SJCRH30 (cell line): ENCODE measurements around the gene CD4. TPM values are rescaled to one million over a fixed set of nuclear protein-coding genes. Genes with fewer than 3 reads are reported as not detected.
"Not testable (repeated sequence)": the region's sequence is repeated elsewhere in the genome, so short reads cannot be mapped to it uniquely, and the experiment has no call there.

ENCODE experiments used
- DNase-seq, 2 experiments: peaks; one replicate each; pipeline ENCODE4 v3.0.0-alpha.2; 2015 to 2020
- H3K27ac ChIP-seq: fragments of 250-450 bp; sonication (Bioruptor Pico); 2 replicates; pipeline ENCODE4 v1.5.1; 2020; ENCODE audit warnings: mild to moderate bottlenecking, moderate library complexity
- H3K27me3 ChIP-seq: fragments of 250-450 bp; sonication (Bioruptor Pico); 2 replicates; pipeline ENCODE4 v1.5.1; 2020; ENCODE audit warnings: mild to moderate bottlenecking, moderate library complexity
- H3K36me3 ChIP-seq: fragments of 250-450 bp; sonication (Bioruptor Pico); 2 replicates; pipeline ENCODE4 v1.5.1; 2020; ENCODE audit warnings: mild to moderate bottlenecking, moderate library complexity
- H3K4me1 ChIP-seq: fragments of 250-450 bp; sonication (Bioruptor Pico); 2 replicates; pipeline ENCODE4 v1.5.1; 2020; ENCODE audit warnings: mild to moderate bottlenecking, moderate library complexity
- H3K4me3 ChIP-seq: fragments of 250-450 bp; sonication (Bioruptor Pico); 2 replicates; pipeline ENCODE4 v1.5.1; 2020; ENCODE audit warnings: mild to moderate bottlenecking, moderate library complexity
- H3K9me3 ChIP-seq: fragments of 250-450 bp; sonication (Bioruptor Pico); replicated peaks from 2 replicates; pipeline ENCODE4 v1.5.1; 2020; ENCODE audit warnings: mild to moderate bottlenecking, moderate library complexity
- total RNA-seq: library from RNA; depleted of rRNA; stranded (reverse); fragments of >200 nt; shearing (Covaris generic); gene quantifications from 2 replicates; pipeline ENCODE4 v1.2.3, GENCODE V29; 2014

The CD4 gene
- total RNA-seq, 1 experiment from 2014 or later, result not detected

DNA sequence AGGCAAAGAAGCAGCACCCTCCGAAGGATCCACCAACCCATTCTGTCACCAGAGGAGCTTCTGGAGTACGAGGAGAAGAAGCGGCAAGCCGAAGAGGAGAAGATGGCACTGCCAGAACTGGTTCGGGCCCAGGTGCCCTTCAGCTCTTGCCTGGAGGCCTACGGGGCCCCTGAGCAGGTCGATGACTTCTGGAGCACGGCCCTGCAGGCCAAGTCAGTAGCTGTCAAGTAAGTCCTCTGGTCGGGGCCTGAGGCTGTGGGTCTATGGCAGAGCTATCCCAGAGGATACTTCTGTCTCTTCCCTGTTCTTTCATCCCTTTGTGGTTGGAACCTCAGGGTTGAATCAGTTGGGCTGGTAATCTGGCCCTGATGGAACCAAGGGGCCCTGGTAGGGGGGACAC, 72.1 kb downstream of the CD4 start:
- no peak for DNase-seq
- Histone ChIP-seq H3K4me1 (no peaks in the 10 kb centered on the region; the same call in 1 of the 2 replicates), H3K27ac (no peak overlapping the region), H3K36me3 (peaks cover 60% of the 10 kb centered on the region), H3K9me3 (no peaks in the 10 kb centered on the region), H3K27me3 (no peaks in the 10 kb centered on the region), H3K4me3 (no peak overlapping the region)

DNA sequence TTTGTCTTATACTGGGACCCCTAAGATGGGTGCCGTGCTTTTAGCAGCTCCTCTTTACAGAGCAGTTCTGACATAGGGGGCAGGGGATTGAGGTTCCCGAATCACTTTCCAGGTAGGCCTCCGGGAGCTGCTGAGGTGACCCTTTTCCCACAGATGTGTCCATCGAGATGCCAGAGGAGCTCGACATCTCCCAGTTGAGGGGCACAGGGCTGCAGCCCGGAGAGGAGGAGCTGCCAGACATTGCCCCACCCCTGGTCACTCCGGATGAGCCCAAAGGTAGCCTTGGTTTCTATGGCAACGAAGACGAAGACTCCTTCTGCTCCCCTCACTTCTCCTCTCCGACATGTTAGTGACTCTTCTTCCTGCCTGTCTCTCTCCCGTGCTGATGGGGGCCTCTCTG, 73.7 kb downstream of the CD4 start:
- Histone ChIP-seq H3K4me3 (no peak overlapping the region), H3K4me1 (peaks cover 3% of the 10 kb centered on the region; the same call in 1 of the 2 replicates), H3K27ac (no peak overlapping the region), H3K36me3 (peaks cover 44% of the 10 kb centered on the region), H3K9me3 (no peaks in the 10 kb centered on the region), H3K27me3 (no peaks in the 10 kb centered on the region)
- DNase-seq, result no peak

DNA sequence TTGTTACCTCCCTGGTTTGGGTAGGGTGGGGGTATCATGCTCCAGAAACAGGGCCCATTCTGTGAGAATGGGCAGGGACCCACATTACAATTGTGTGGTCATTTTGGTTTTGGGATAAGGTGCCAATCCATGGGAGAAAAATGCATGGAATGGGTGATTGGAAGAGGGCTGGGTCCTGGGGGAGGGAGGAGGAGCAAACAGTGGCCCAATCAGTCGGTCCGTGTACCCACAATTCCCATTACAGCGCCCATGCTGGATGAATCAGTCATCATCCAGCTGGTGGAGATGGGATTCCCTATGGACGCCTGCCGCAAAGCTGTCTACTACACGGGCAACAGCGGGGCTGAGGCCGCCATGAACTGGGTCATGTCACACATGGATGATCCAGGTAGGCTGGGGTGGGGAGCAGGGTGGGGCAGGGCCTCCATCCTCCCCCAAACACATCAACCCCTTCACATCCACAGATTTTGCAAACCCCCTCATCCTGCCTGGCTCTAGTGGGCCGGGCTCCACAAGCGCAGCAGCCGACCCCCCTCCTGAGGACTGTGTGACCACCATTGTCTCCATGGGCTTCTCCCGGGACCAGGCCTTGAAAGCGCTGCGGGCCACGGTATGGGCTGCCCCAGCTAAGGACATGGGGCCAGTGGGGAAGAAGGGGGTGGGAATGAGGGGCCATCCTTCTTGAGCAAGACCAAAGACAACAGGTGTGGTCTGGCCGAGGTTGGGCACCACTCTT, 74.4 kb downstream of the CD4 start:
- H3K4me1 ChIP-seq, result peaks cover 4% of the 10 kb centered on the region; the same call in 1 of the 2 replicates
- DNase-seq, result no peak
- no peaks in the 10 kb centered on the region for H3K27me3 ChIP-seq
- H3K27ac ChIP-seq, result no peak overlapping the region
- no peak overlapping the region for H3K4me3 ChIP-seq
- H3K36me3 ChIP-seq, result peaks cover 39% of the 10 kb centered on the region
- H3K9me3 ChIP-seq, result no peaks in the 10 kb centered on the region

DNA sequence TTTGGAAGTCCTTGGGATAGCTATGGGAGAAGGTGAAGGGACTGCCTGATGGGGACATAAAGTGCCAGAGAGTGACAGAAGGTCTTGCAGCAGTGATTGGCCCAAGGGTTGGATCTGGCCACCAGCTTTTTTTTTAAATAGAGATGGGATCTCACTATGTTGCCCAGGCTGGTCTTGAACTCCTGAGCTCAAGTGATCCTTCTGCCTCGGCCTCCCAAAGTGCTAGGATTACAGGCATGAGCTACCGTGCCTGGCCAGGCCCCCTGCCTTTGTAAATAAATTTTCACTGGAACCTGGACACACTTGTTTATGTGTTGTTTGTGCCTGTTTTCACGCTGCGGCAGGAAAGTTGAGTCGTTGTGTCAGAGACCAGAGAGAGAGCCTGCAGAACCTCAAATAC, 76.0 kb downstream of the CD4 start:
- not testable (repeated sequence) for DNase-seq, H3K9me3 ChIP-seq

DNA sequence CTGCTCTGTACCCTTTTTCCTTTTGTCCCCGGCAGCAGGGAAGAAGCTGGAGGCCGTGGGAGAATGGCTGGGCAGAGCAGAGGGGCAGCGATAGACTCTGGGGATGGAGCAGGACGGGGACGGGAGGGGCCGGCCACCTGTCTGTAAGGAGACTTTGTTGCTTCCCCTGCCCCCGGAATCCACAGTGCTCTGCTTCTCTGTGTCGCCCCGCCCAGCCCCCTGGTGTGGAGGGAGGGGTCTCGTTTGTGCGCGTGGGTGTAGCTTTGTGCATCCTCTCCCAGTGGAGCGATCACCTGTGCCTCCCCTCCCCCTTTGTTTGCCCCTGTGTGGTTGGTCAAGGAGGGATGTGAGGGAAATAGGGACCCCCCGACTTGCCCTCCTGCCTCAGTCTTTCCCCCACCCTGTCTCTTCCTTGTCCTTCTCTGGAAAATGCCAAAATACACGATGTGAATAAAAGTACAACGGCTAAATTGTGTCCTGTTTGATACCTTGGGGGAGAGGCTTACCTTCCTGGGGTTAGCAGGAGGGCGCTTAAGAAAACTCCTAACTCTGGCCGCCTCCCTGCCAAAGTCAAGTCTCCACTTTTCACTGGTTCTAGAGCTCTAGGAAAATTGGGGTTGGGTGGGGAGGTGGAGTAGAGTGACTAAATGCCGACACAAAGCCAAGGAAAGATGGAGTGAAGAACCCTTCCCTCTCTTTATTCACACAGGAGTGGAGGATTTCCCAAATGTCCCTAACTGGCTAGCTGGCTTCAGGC, 77.0 kb downstream of the CD4 start:
- peaks cover 49% of the 10 kb centered on the region for H3K36me3 ChIP-seq
- H3K9me3 ChIP-seq, result no peaks in the 10 kb centered on the region
- H3K4me1 ChIP-seq, result peaks cover 12% of the 10 kb centered on the region; the same call in 1 of the 2 replicates
- H3K4me3 ChIP-seq, result peak overlapping the region; percentile 100; the same call in 1 of the 2 replicates
- DNase-seq, result no peak
- no peaks in the 10 kb centered on the region for H3K27me3 ChIP-seq
- H3K27ac ChIP-seq, result no peak overlapping the region

More for the DNA sequence above, 76.0 kb downstream of the CD4 start:
- Histone ChIP-seq H3K36me3 (peaks cover 51% of the 10 kb centered on the region), H3K4me1 (peaks cover 12% of the 10 kb centered on the region; the same call in 1 of the 2 replicates)
- H3K27me3 ChIP-seq, H3K27ac ChIP-seq, H3K4me3 ChIP-seq: not testable (repeated sequence)

DNA sequence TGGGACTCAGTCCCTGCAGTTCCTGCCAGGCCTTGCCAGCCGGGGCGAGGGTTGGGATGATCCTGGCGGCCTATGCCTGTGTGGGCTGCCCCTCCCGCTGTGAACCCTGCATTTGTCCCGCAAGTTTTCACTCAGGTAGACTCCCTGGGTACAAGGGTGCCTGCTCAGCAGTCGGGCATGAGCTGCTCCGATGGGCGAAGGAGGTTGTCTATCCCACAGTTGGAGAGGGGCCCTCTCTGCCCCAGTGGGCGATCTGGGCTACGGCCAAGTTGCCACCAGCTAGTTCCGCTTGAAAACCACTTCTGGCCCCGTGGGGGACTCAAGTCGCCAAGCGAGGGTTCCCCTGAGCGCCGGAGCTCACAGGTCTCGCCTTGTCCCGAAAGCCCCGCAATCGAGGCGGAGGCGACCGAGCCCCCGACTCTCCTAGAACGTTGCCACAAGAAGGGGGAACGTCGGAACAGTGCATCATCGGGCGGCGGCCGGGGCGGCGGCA, 77.6 kb downstream of the CD4 start:
- Histone ChIP-seq H3K9me3 (no peaks in the 10 kb centered on the region), H3K36me3 (peaks cover 47% of the 10 kb centered on the region), H3K4me1 (peaks cover 12% of the 10 kb centered on the region; the same call in 1 of the 2 replicates), H3K27me3 (no peaks in the 10 kb centered on the region), H3K4me3 (peak overlapping the region; percentile 100), H3K27ac (peak overlapping the region; percentile 95; the same call in 1 of the 2 replicates)
- DNase-seq, result no peak

DNA sequence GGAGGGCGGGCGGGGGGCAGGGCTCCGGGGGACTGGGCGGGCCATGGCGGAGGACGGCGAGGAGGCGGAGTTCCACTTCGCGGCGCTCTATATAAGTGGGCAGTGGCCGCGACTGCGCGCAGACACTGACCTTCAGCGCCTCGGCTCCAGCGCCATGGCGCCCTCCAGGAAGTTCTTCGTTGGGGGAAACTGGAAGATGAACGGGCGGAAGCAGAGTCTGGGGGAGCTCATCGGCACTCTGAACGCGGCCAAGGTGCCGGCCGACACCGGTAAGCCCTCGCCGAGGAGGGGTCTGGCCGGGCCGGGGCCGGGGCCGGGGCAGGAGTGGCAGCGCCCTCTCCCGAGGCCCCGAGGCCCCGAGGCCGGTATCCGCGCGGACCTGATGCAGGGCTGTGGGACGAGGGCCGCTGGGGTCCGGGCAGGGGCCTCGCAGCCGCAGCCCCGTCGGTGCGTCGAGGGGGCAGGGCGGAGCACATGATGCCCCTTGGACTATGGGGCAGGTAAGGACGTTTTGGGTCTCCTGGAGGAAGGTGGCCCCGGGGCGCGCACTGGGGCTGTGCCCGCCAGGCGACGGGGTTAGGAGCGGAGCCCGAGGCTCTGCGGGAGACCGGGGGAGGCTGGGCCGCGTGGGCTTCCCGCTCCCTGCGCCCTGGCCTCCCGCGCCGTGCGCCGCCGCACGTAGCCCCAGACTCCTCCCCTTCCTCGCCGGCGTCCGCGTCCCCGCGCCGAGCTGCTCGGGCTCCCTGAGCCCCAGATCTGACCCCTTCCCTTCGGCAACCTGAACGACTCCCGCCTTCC, 78.3 kb downstream of the CD4 start, which contains the start of gene TPI1:
TPI1 (plus strand) TSS at position 119 of the 798 bp plus-strand sequence; CDS start at position 155, 36 bp downstream.
- Histone ChIP-seq H3K36me3 (peaks cover 43% of the 10 kb centered on the region), H3K4me3 (peak within 1 kb of the TSS; percentile 100), H3K4me1 (peaks cover 12% of the 10 kb centered on the region; the same call in 1 of the 2 replicates), H3K9me3 (no peaks in the 10 kb centered on the region), H3K27me3 (no peaks in the 10 kb centered on the region), H3K27ac (peak within 1 kb of the TSS; percentile 95)
- peak; percentile 81 to 86 for DNase-seq

DNA sequence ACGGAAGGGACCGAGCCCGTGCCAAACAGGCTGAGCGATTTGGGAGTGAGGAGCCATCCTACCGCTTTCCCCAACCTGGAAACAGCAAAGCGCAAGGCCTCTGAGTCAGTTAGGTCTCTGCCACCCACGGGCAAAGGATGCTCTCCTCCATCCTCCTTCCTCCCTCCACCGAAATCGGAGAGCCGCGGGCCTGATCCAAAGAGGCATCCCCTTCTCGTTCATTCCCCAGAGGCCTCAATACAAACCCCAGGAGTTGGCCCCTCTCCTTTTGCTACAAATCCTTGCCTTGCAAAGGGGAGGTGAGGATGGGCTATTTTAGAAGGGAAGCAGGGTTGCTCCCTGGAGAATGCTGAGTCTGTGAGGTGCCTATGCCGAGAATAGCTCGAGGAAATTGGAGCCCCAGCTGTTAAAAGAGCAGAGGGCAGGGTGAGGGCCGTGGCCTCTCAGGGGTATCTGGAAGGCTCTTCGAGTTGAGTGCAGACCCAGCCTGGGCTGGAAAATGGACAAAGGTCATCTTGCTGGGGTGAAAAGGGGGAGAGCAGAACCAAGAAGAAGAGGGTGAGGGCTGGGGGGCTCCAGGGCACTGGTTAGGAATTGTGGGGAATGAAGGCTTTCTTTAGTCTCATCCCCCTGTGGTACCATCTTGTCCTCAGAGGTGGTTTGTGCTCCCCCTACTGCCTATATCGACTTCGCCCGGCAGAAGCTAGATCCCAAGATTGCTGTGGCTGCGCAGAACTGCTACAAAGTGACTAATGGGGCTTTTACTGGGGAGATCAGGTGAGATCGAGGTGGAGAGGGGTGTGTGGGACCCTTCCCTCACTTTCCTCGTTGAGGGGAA, 79.1 kb downstream of the CD4 start:
- Histone ChIP-seq H3K4me3 (peak overlapping the region; percentile 100), H3K9me3 (no peaks in the 10 kb centered on the region), H3K4me1 (peaks cover 12% of the 10 kb centered on the region; the same call in 1 of the 2 replicates), H3K36me3 (peaks cover 37% of the 10 kb centered on the region), H3K27me3 (no peaks in the 10 kb centered on the region), H3K27ac (peak overlapping the region; percentile 95)
- DNase-seq, result peak in 1 of 2 experiments; percentile 33

DNA sequence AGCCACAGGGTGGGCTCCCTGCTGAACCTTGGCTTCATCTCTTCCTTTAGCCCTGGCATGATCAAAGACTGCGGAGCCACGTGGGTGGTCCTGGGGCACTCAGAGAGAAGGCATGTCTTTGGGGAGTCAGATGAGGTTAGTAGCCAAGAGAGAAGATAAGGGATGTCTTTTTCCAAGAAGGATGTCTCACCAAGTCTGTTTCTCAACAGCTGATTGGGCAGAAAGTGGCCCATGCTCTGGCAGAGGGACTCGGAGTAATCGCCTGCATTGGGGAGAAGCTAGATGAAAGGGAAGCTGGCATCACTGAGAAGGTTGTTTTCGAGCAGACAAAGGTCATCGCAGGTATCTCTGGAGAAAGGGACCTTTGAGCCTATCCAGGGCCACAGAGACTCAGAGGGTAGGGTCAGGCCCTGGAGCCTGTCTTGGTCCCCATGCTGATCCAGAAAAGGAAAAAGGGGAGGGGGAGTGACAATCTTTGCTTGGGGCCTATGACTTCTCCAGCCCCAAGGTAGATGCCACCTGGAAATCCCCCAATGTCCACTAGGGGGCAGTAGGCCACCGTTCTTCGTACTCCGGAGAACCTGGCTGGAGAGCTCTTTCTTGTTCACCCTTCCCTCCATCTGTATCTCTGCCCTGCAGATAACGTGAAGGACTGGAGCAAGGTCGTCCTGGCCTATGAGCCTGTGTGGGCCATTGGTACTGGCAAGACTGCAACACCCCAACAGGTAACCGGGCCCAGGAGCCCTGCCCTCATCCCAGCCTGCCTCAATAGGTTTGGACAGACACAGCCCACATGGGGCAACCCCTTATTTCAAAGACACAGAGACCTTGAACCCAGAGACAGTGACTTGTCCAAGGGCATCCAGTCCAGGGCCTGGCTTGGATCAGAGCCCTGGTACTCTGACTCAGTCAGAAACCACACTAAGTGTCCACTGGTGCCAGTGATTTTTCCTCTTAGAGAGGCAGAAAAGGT, 80.0 kb downstream of the CD4 start:
- H3K4me1 ChIP-seq, result peaks cover 12% of the 10 kb centered on the region; the same call in 1 of the 2 replicates
- H3K36me3 ChIP-seq, result peaks cover 38% of the 10 kb centered on the region

DNA sequence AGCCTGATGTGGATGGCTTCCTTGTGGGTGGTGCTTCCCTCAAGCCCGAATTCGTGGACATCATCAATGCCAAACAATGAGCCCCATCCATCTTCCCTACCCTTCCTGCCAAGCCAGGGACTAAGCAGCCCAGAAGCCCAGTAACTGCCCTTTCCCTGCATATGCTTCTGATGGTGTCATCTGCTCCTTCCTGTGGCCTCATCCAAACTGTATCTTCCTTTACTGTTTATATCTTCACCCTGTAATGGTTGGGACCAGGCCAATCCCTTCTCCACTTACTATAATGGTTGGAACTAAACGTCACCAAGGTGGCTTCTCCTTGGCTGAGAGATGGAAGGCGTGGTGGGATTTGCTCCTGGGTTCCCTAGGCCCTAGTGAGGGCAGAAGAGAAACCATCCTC, 81.0 kb downstream of the CD4 start:
- DNase-seq, H3K9me3 ChIP-seq, H3K4me3 ChIP-seq, H3K27ac ChIP-seq, H3K27me3 ChIP-seq: not testable (repeated sequence)
- Histone ChIP-seq H3K36me3 (peaks cover 37% of the 10 kb centered on the region), H3K4me1 (peaks cover 12% of the 10 kb centered on the region; the same call in 1 of the 2 replicates)

More for the DNA sequence above, 80.0 kb downstream of the CD4 start:
- Histone ChIP-seq H3K9me3 (no peaks in the 10 kb centered on the region), H3K27me3 (no peaks in the 10 kb centered on the region), H3K4me3 (peak overlapping the region; percentile 100), H3K27ac (no peak overlapping the region)
- DNase-seq, result peak; percentile 72 to 87
